Endothelial cell of umbilical vein (primary cell): ENCODE measurements around the gene SYAP1. TPM values are rescaled to one million over a fixed set of nuclear protein-coding genes. Genes with fewer than 3 reads are reported as not detected.

Experiments
- BruUV-seq: library from RNA; stranded (reverse); fragments of 400-500 nt; replicated peaks from 2 replicates; lab custom pipeline; 2021; lab: Mats Ljungman, UMichigan
- CTCF ChIA-PET: fragments of 300-600, 350-600 bp; sonication (Branson Sonifier 250); formaldehyde crosslinking; loops from one replicate; lab custom pipeline; 2021; ENCODE audit warnings: antibody characterized with exemption, inconsistent platforms; lab: Charles Lee
- POLR2A ChIA-PET: fragments of 300-600, 350-600 bp; sonication (Branson Sonifier 250); formaldehyde crosslinking; loops from one replicate; lab custom pipeline; 2021; ENCODE audit warnings: antibody characterized with exemption, inconsistent platforms; lab: Charles Lee
- DNase-seq: peaks from one replicate; pipeline ENCODE4 v3.0.0-alpha.2; 2011; ENCODE audit warnings: low read depth, low spot score
- FAIRE-seq: peaks from 2 replicates; lab custom pipeline; 2011; peaks lifted over from hg19 to GRCh38; lab: Jason Lieb, UNC
- H2AFZ ChIP-seq: 2 replicates; pipeline ENCODE4 v1.6.0; 2012; ENCODE audit warnings: low read depth, low read length, control low read depth, inconsistent platforms
- H3K27ac ChIP-seq: 2 replicates; pipeline ENCODE4 v1.5.1; 2011; ENCODE audit warnings: low read depth, mild to moderate bottlenecking, control low read depth, low read length, moderate library complexity; ENCODE audit not compliant: insufficient read depth
- H3K27me3 ChIP-seq, 2 experiments: 2 replicates each; pipeline versions ENCODE4 v1.6.0 to v1.6.1; 2011; ENCODE audit warnings: low read length in 2 of 2, mixed read lengths in 1 of 2; ENCODE audit not compliant: control insufficient read depth in 2 of 2, insufficient read depth in 2 of 2
- H3K36me3 ChIP-seq, 2 experiments: 2 replicates in 1 of 2; 3 replicates in 1 of 2; pipeline ENCODE4 v1.5.1; 2011; ENCODE audit warnings: low read length in 2 of 2, mild to moderate bottlenecking in 1 of 2, moderate library complexity in 1 of 2; ENCODE audit not compliant: control insufficient read depth in 2 of 2, insufficient read depth in 2 of 2; ENCODE audit errors: extremely low read depth in 1 of 2
- H3K4me1 ChIP-seq: 3 replicates; pipeline ENCODE4 v1.5.1; 2011; ENCODE audit warnings: mild to moderate bottlenecking, low read length; ENCODE audit not compliant: control insufficient read depth, insufficient read depth; ENCODE audit errors: extremely low read depth
- H3K4me2 ChIP-seq: 2 replicates; pipeline ENCODE4 v1.6.1; 2011; ENCODE audit warnings: low read length, control low read depth, mixed read lengths; ENCODE audit not compliant: insufficient read depth
- H3K4me3 ChIP-seq, 3 experiments: fragments of 200-600 bp in 1 of 3; sonication (generic), shearing (Covaris generic) in 1 of 3; replicated peaks in 1 of 3; 2 replicates each; pipeline ENCODE4 v1.5.1; 2011 to 2016; ENCODE audit warnings: control low read depth in 3 of 3, low read length in 3 of 3, mild to moderate bottlenecking in 2 of 3, inconsistent platforms in 1 of 3, low read depth in 1 of 3, moderate library complexity in 1 of 3; ENCODE audit not compliant: insufficient read depth in 1 of 3
- H3K79me2 ChIP-seq: 2 replicates; pipeline ENCODE4 v1.6.0; 2012; ENCODE audit warnings: low read length, inconsistent platforms; ENCODE audit not compliant: control insufficient read depth, insufficient read depth
- H3K9ac ChIP-seq: replicated peaks from 2 replicates; pipeline ENCODE3; 2011; ENCODE audit warnings: low read length, control low read depth; ENCODE audit not compliant: insufficient read depth; ENCODE audit errors: extremely low read depth
- H3K9me1 ChIP-seq: replicated peaks from 3 replicates; pipeline ENCODE4 v1.6.0; 2011; ENCODE audit warnings: mild to moderate bottlenecking, low read length; ENCODE audit not compliant: control insufficient read depth, insufficient read depth; ENCODE audit errors: extremely low read depth
- H3K9me3 ChIP-seq: replicated peaks from 2 replicates; pipeline ENCODE4 v1.5.1; 2012; ENCODE audit warnings: low read length, inconsistent platforms; ENCODE audit not compliant: control insufficient read depth, insufficient read depth
- H4K20me1 ChIP-seq: replicated peaks from 2 replicates; pipeline ENCODE3; 2011; ENCODE audit warnings: mild to moderate bottlenecking, low read length; ENCODE audit not compliant: control insufficient read depth, insufficient read depth; ENCODE audit errors: extremely low read depth
- EZH2 ChIP-seq: IDR thresholded peaks from 2 replicates; pipeline ENCODE4 v1.6.1; 2012; ENCODE audit warnings: borderline replicate concordance, low read depth, mild to moderate bottlenecking, moderate library complexity, low read length, inconsistent platforms; ENCODE audit not compliant: severe bottlenecking
- FOS ChIP-seq: IDR thresholded peaks from 2 replicates; pipeline ENCODE4 v1.6.1; 2011; ENCODE audit warnings: mild to moderate bottlenecking, low read length, moderate library complexity, borderline replicate concordance; ENCODE audit not compliant: insufficient read depth
- GATA2 ChIP-seq: IDR thresholded peaks from 2 replicates; pipeline ENCODE4 v1.7.0; 2011; ENCODE audit warnings: low read depth, mild to moderate bottlenecking, moderate library complexity, mixed read lengths, low read length; ENCODE audit not compliant: insufficient read length, insufficient read depth
- JUN ChIP-seq: IDR thresholded peaks from 2 replicates; pipeline ENCODE4 v1.6.1; 2011; ENCODE audit warnings: borderline replicate concordance, low read depth; ENCODE audit not compliant: insufficient read length, insufficient read depth
- MYC ChIP-seq: IDR thresholded peaks from one replicate; pipeline ENCODE4 v1.6.1; 2011; ENCODE audit warnings: mild to moderate bottlenecking, low read depth, low read length
- POLR2A ChIP-seq: IDR thresholded peaks from 2 replicates; pipeline ENCODE4 v1.6.1; 2012; ENCODE audit warnings: low read depth, mild to moderate bottlenecking, control low read depth, low read length
- POLR2AphosphoS5 ChIP-seq: IDR thresholded peaks from 2 replicates; pipeline ENCODE4 v1.6.1; 2012; ENCODE audit warnings: low read depth, mild to moderate bottlenecking, control low read depth, low read length, moderate library complexity; ENCODE audit not compliant: insufficient read depth
- dilution Hi-C: fragments of 300-500 bp; cut with MboI; formaldehyde crosslinking; loops from one replicate; pipeline ENCODE4 v1.15.0; 2019; ENCODE audit warnings: low sequenced_read_pairs; ENCODE audit not compliant: extremely low pct_ligation_motif_present
- intact Hi-C: fragments of 100-400 bp; cut with micrococcal nuclease; formaldehyde crosslinking; loops from one replicate; pipeline ENCODE4 v1.10.0; 2022
- polyA plus RNA-seq, 4 experiments: library from polyadenylated mRNA; depleted of rRNA in 3 of 4; stranded (reverse) in 3 of 4; unstranded in 1 of 4; fragments of >200 nt; gene quantifications; 2 replicates each; pipeline versions ENCODE4 v1.2.1 to v1.2.3, GENCODE V29; 2011 to 2012; ENCODE audit warnings: missing spikeins in 1 of 4
- total RNA-seq: library from RNA; stranded (reverse); gene quantifications from 2 replicates; pipeline ENCODE4 v1.2.3, GENCODE V29; 2021
- TF ChIP-seq, protein P1 (sequence below): IDR thresholded peaks from 2 replicates; pipeline ENCODE4 v1.6.1; 2011; ENCODE audit not compliant: insufficient read depth, insufficient read length
- TF ChIP-seq, protein P2 (sequence below), 2 donors: IDR thresholded peaks; 1 replicate in 1 of 2; 2 replicates in 1 of 2; pipeline ENCODE4 v1.5.1; 2011; ENCODE audit warnings: low read length in 2 of 2, mild to moderate bottlenecking in 2 of 2, moderate library complexity in 2 of 2, control low read depth in 1 of 2, inconsistent platforms in 1 of 2, low read depth in 1 of 2; ENCODE audit not compliant: insufficient read depth in 1 of 2; ENCODE audit errors: extremely low read depth in 1 of 2

Gene SYAP1
- total and polyA plus RNA-seq, 2 donors (not counting 3 experiments of a cell fraction or from before 2014, with no cell fraction given): 3.4 to 21.9 TPM

DNA sequence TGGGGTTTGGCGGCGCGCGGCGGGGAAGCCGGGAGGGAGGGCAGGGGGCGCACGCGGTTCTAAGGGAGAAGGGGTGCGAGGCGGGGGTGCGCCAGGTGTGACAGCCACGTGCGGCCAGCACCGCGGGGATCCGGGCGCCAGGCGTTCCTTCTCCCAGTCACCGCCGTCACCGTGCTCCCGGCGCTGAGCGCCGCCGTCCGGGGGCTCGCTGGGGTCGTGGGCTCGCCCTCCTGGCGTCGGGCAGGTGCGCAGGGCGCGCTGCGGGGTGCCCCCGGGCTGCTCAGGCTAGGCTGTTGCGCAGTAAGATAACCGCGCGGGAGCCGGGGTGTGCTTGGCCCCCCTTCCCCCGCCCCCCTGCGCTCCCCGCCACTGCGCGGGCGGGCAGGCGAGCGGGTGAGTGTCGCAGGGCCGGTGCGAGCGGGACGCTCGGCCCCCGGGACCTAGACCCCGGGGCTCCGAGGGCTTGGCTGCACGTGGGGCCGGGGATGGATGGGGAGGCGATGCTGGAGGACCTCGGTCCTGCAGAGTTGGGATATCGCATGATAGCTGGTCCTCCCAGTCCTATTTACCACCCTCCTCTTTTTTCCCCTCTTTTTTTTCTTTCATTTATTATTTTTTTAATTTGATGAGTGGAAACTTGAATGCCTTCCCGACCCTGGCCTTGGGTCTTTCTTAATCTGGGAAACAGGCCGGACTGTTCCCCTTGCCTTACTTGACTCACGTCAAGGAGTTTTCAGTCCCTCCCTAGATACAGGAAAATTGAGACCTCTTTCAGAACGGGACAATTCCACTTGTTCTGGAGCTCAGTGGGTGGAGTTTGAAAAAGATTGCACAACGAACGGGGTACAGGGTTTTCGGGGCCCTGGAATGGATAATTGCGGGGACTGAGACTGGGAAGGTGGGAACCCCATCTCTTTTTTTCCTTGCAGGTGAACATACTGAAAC is 67.7 kb downstream of the SYAP1 start:
- H3K9me3 ChIP-seq: no peaks in the 10 kb centered on the region
- peak overlapping the region; percentile 71 for H3K4me2 ChIP-seq
- no peaks in the 10 kb centered on the region for H3K36me3 ChIP-seq
- H4K20me1 ChIP-seq: no peaks in the 10 kb centered on the region
- no peak overlapping the region for H3K27ac ChIP-seq
- no peaks in the 10 kb centered on the region for H3K27me3 ChIP-seq
- intact Hi-C loops (loop anchor here (1.0 to 5.0 kb wide), 3 partner anchors 16 to 85 kb away; partner anchors contain the start of genes RBBP7 and SYAP1), dilution Hi-C loops (no loop called here)
- CTCF ChIA-PET: interaction anchor here (1.7 kb wide), 1 partner anchor 21 kb away, joined by 9 read pairs; no protein-coding TSS in a partner anchor
- no peaks in the 10 kb centered on the region for H3K9me1 ChIP-seq
- FAIRE-seq (no peak), DNase-seq (no peak)
- peak overlapping the region; percentile 41 to 81 (median 48) for H3K4me3 ChIP-seq
- POLR2A ChIA-PET: no interaction called here
- TSS peak; percentile 34 for BruUV-seq
- peaks cover 4% of the 10 kb centered on the region for H3K4me1 ChIP-seq
- peaks cover 33% of the 10 kb centered on the region for H3K79me2 ChIP-seq
- no peak overlapping the region for H2AFZ ChIP-seq
- no peak for TF ChIP-seq EZH2
- no peak for TF ChIP-seq POLR2AphosphoS5
- TF ChIP-seq MYC: no peak
- TF ChIP-seq JUN: no peak
- no peak for TF ChIP-seq POLR2A
- H3K9ac ChIP-seq: peak overlapping the region; percentile 81

DNA sequence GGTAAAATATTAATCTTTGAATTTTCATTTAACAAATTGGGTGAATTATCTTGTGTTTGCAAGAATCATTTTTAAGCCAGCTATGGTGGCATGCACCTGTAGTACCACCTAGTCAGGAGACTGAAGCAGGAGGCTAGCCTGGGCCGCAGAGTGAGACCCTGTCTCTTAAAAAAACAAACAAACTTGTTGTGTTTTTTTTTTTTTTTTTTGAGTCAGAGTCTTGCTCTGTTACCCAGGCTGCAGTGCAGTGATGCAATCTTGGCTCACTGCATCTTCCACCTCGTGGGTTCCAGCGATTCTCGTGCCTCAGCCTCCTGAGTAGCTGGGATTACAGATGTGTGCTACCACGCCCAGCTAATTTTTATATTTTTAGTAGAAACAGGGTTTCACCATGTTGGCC is 69.1 kb downstream of the SYAP1 start:
- POLR2A ChIA-PET: no interaction called here
- peaks cover 34% of the 10 kb centered on the region for H3K79me2 ChIP-seq
- no peaks in the 10 kb centered on the region for H3K9me1 ChIP-seq
- intact Hi-C loops: loop anchor here (5.0 kb wide), 1 partner anchor 84 kb away; the partner anchor contains the start of gene RBBP7
- dilution Hi-C loops: no loop called here
- H4K20me1 ChIP-seq: no peaks in the 10 kb centered on the region
- no peaks in the 10 kb centered on the region for H3K36me3 ChIP-seq
- CTCF ChIA-PET: interaction anchor here (1.7 kb wide), 1 partner anchor 19 kb away, joined by 9 read pairs; no protein-coding TSS in a partner anchor
- H3K27ac ChIP-seq: no peak overlapping the region
- H3K4me1 ChIP-seq: peaks cover 4% of the 10 kb centered on the region
- H2AFZ ChIP-seq: no peak overlapping the region
- no peak overlapping the region for H3K4me2 ChIP-seq
- H3K4me3 ChIP-seq: no peak overlapping the region
- no peak for FAIRE-seq
- no peak for DNase-seq
- H3K9me3 ChIP-seq: no peaks in the 10 kb centered on the region
- no peak overlapping the region for H3K9ac ChIP-seq
- BruUV-seq: no TSS peak
- TF ChIP-seq POLR2AphosphoS5 (no peak), GATA2 (no peak), EZH2 (no peak), POLR2A (no peak), JUN (no peak), FOS (no peak), MYC (no peak)
- TF ChIP-seq, protein P1, sequence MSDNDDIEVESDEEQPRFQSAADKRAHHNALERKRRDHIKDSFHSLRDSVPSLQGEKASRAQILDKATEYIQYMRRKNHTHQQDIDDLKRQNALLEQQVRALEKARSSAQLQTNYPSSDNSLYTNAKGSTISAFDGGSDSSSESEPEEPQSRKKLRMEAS: no peak
- TF ChIP-seq, protein P2, sequence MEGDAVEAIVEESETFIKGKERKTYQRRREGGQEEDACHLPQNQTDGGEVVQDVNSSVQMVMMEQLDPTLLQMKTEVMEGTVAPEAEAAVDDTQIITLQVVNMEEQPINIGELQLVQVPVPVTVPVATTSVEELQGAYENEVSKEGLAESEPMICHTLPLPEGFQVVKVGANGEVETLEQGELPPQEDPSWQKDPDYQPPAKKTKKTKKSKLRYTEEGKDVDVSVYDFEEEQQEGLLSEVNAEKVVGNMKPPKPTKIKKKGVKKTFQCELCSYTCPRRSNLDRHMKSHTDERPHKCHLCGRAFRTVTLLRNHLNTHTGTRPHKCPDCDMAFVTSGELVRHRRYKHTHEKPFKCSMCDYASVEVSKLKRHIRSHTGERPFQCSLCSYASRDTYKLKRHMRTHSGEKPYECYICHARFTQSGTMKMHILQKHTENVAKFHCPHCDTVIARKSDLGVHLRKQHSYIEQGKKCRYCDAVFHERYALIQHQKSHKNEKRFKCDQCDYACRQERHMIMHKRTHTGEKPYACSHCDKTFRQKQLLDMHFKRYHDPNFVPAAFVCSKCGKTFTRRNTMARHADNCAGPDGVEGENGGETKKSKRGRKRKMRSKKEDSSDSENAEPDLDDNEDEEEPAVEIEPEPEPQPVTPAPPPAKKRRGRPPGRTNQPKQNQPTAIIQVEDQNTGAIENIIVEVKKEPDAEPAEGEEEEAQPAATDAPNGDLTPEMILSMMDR (IDR thresholded peaks at IDR 0.05; ENCODE audit: extremely low read depth in 1 of 2, insufficient read depth in 1 of 2, low read depth in 1 of 2, low read length in 2 of 2): no peak
- no peaks in the 10 kb centered on the region for H3K27me3 ChIP-seq
